ENCODE measurements around the gene SNRPA1.

DNA sequence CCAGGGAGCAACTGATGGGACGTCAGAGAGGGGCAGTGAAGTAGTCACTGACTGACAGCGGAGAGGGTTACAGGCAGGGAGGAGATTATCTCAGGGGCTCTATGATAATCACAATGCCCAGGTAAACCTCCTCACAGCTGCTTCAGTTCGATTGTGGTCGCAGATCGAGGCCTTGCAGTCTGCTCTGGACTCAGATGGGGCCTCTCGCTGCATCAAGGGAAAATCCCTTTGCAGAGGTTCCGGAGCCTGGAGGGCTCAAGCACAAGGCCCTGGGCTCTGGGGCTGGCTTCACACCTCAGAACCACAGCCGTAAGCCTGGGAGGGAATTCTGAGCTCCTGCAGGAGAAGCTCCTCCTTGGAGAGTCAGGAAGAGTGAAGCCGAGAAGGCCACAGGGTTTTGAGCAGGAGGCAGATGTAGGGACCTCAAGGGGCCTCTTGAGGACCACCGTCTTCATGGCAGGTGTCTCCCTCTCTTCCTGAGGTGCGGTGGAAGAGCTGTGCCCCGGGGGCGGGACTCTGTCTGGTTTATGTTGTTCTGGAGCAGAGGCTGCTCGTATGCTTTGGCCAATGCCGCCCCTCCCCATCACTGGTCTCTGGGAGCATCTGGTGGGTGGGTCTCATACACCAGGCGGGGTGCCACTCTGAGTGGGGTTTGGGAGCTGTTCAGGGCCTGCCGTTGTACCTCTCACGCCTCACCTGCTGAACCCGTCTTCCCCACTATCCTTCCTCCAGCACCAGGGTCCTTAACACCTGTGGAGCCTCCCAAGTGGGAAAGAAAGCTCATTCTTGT lies 19.5 kb upstream of the SNRPA1 start:
- TF ChIP-seq, protein P1, sequence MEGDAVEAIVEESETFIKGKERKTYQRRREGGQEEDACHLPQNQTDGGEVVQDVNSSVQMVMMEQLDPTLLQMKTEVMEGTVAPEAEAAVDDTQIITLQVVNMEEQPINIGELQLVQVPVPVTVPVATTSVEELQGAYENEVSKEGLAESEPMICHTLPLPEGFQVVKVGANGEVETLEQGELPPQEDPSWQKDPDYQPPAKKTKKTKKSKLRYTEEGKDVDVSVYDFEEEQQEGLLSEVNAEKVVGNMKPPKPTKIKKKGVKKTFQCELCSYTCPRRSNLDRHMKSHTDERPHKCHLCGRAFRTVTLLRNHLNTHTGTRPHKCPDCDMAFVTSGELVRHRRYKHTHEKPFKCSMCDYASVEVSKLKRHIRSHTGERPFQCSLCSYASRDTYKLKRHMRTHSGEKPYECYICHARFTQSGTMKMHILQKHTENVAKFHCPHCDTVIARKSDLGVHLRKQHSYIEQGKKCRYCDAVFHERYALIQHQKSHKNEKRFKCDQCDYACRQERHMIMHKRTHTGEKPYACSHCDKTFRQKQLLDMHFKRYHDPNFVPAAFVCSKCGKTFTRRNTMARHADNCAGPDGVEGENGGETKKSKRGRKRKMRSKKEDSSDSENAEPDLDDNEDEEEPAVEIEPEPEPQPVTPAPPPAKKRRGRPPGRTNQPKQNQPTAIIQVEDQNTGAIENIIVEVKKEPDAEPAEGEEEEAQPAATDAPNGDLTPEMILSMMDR (IDR thresholded peaks at IDR 0.05): no peak
- no peak for TF ChIP-seq POLR2A (IDR thresholded peaks at IDR 0.05)
